H9 (cell line): ENCODE measurements around the gene KSR1. TPM values are rescaled to one million over a fixed set of nuclear protein-coding genes. Genes with fewer than 3 reads are reported as not detected.

ENCODE experiments used
- DNase-seq: peaks from one replicate; pipeline ENCODE4 v3.0.0-alpha.2; 2017
- H2AFZ ChIP-seq: one replicate; pipeline ENCODE4 v1.6.1; 2013; ENCODE audit warnings: mild to moderate bottlenecking, low read length, control low read depth, moderate library complexity
- H2AK5ac ChIP-seq: 2 replicates; pipeline ENCODE4 v1.6.1; 2013; ENCODE audit warnings: low read length, control low read depth, mixed read lengths; ENCODE audit not compliant: insufficient read length
- H2BK120ac ChIP-seq: one replicate; pipeline ENCODE4 v1.6.1; 2013; ENCODE audit warnings: low read depth, mild to moderate bottlenecking, low read length, control low read depth, inconsistent platforms; ENCODE audit not compliant: poor library complexity, severe bottlenecking
- H2BK12ac ChIP-seq: 2 replicates; pipeline ENCODE4 v1.6.1; 2013; ENCODE audit warnings: low read length, control low read depth, mixed read lengths, low read depth; ENCODE audit not compliant: insufficient read length
- H2BK15ac ChIP-seq: 2 replicates; pipeline ENCODE4 v1.6.1; 2013; ENCODE audit warnings: low read depth, low read length, control low read depth
- H2BK20ac ChIP-seq: one replicate; pipeline ENCODE4 v1.6.1; 2013; ENCODE audit warnings: low read depth, mild to moderate bottlenecking, low read length, control low read depth, inconsistent platforms; ENCODE audit not compliant: poor library complexity, severe bottlenecking
- H2BK5ac ChIP-seq: 2 replicates; pipeline ENCODE4 v1.6.1; 2013; ENCODE audit warnings: low read length, control low read depth, mixed read lengths; ENCODE audit not compliant: insufficient read length
- H3K14ac ChIP-seq: 2 replicates; pipeline ENCODE4 v1.6.1; 2013; ENCODE audit warnings: low read length, control low read depth; ENCODE audit not compliant: insufficient read depth
- H3K18ac ChIP-seq: 2 replicates; pipeline ENCODE4 v1.6.1; 2013; ENCODE audit warnings: low read depth, mild to moderate bottlenecking, mixed read lengths, low read length, control low read depth; ENCODE audit not compliant: insufficient read length
- H3K23ac ChIP-seq: 2 replicates; pipeline ENCODE4 v1.6.1; 2013; ENCODE audit warnings: low read length, control low read depth, mixed read lengths, low read depth; ENCODE audit not compliant: insufficient read length
- H3K23me2 ChIP-seq: 2 replicates; pipeline ENCODE4 v1.6.1; 2013; ENCODE audit warnings: low read depth, mild to moderate bottlenecking, mixed read lengths, low read length, control low read depth; ENCODE audit not compliant: insufficient read length, poor library complexity, severe bottlenecking
- H3K27ac ChIP-seq: 2 replicates; pipeline ENCODE4 v1.5.1; 2013; ENCODE audit warnings: low read length, control low read depth, mixed read lengths, low read depth; ENCODE audit not compliant: insufficient read length
- H3K27me3 ChIP-seq: 2 replicates; pipeline ENCODE4 v1.6.1; 2013; ENCODE audit warnings: low read length, control low read depth, inconsistent platforms; ENCODE audit not compliant: insufficient read depth
- H3K4ac ChIP-seq: 2 replicates; pipeline ENCODE4 v1.6.1; 2013; ENCODE audit warnings: low read depth, mild to moderate bottlenecking, control low read depth, inconsistent platforms, low read length, moderate library complexity
- H3K4me1 ChIP-seq: 2 replicates; pipeline ENCODE4 v1.6.1; 2013; ENCODE audit warnings: low read length, control low read depth, inconsistent platforms; ENCODE audit not compliant: insufficient read depth
- H3K4me2 ChIP-seq: 2 replicates; pipeline ENCODE4 v1.6.1; 2013; ENCODE audit warnings: low read length, control low read depth, mixed read lengths; ENCODE audit not compliant: insufficient read length, insufficient read depth
- H3K56ac ChIP-seq: 2 replicates; pipeline ENCODE4 v1.6.1; 2013; ENCODE audit warnings: low read depth, mild to moderate bottlenecking, mixed read lengths, low read length, control low read depth; ENCODE audit not compliant: insufficient read length
- H3K79me1 ChIP-seq: 2 replicates; pipeline ENCODE4 v1.6.1; 2013; ENCODE audit warnings: low read depth, mild to moderate bottlenecking, moderate library complexity, low read length, control low read depth, inconsistent platforms; ENCODE audit not compliant: insufficient read depth, poor library complexity, severe bottlenecking
- H3K79me2 ChIP-seq: 2 replicates; pipeline ENCODE4 v1.6.1; 2013; ENCODE audit warnings: low read length, control low read depth, inconsistent platforms; ENCODE audit not compliant: insufficient read depth
- H3K9ac ChIP-seq: 2 replicates; pipeline ENCODE4 v1.6.1; 2013; ENCODE audit warnings: low read length, control low read depth, mixed read lengths; ENCODE audit not compliant: insufficient read length; ENCODE audit errors: extremely low read depth
- H3K9me3 ChIP-seq: one replicate; pipeline ENCODE4 v1.6.1; 2013; ENCODE audit warnings: low read depth, low read length, inconsistent platforms; ENCODE audit not compliant: control insufficient read depth
- H3T11ph ChIP-seq: one replicate; pipeline ENCODE4 v1.6.1; 2013; ENCODE audit warnings: mild to moderate bottlenecking, low read length, control low read depth, inconsistent platforms
- H4K20me1 ChIP-seq: one replicate; pipeline ENCODE4 v1.6.1; 2013; ENCODE audit not compliant: control insufficient read depth, insufficient read length, insufficient read depth
- H4K5ac ChIP-seq: 2 replicates; pipeline ENCODE4 v1.6.1; 2013; ENCODE audit warnings: low read depth, mild to moderate bottlenecking, mixed read lengths, low read length, control low read depth; ENCODE audit not compliant: insufficient read length
- H4K8ac ChIP-seq: replicated peaks from 2 replicates; pipeline ENCODE4 v1.6.1; 2013; ENCODE audit warnings: low read length, control low read depth, mixed read lengths, low read depth; ENCODE audit not compliant: insufficient read length
- H4K91ac ChIP-seq: 2 replicates; pipeline ENCODE4 v1.6.1; 2013; ENCODE audit warnings: low read depth, mild to moderate bottlenecking, moderate library complexity, mixed read lengths, low read length, control low read depth; ENCODE audit not compliant: insufficient read length
- H3K27ac Mint-ChIP-seq, 3 experiments: 2 replicates in 2 of 3; 3 replicates in 1 of 3; pipeline ENCODE4 v1.8.0; 2020 to 2021; ENCODE audit warnings: mixed read lengths in 3 of 3, mild to moderate bottlenecking in 1 of 3, moderate library complexity in 1 of 3
- H3K27me3 Mint-ChIP-seq: 2 replicates; pipeline ENCODE4 v1.8.0; 2021; ENCODE audit warnings: low read depth, mild to moderate bottlenecking, moderate library complexity, mixed read lengths
- H3K36me3 Mint-ChIP-seq, 3 experiments: 2 replicates in 2 of 3; 3 replicates in 1 of 3; pipeline ENCODE4 v1.8.0; 2020 to 2021; ENCODE audit warnings: low read depth in 3 of 3, mixed read lengths in 3 of 3; ENCODE audit not compliant: insufficient read depth in 1 of 3
- H3K4me1 Mint-ChIP-seq, 2 experiments: 2 replicates each; pipeline ENCODE4 v1.8.0; 2020; ENCODE audit warnings: mixed read lengths in 2 of 2
- H3K4me3 Mint-ChIP-seq, 2 experiments: 2 replicates in 1 of 2; 3 replicates in 1 of 2; pipeline ENCODE4 v1.8.0; 2020 to 2021; ENCODE audit warnings: mild to moderate bottlenecking in 2 of 2, mixed read lengths in 2 of 2, moderate library complexity in 1 of 2
- H3K9me3 Mint-ChIP-seq, 2 experiments: 2 replicates in 1 of 2; 3 replicates in 1 of 2; pipeline ENCODE4 v1.8.0; 2020; ENCODE audit warnings: mild to moderate bottlenecking in 2 of 2, mixed read lengths in 2 of 2, moderate library complexity in 1 of 2
- WGBS: extraction: QIAGEN DNeasy Blood & Tissue Kit; methylation state at CpG from one replicate; pipeline ENCODE4 v1.1.7; 2013; ENCODE audit warnings: missing lambda C conversion rate, low lambda C conversion rate, mixed read lengths; ENCODE audit not compliant: insufficient read length; ENCODE audit errors: extremely low coverage; 5-methylcytosine and 5-hydroxymethylcytosine counted together
- total RNA-seq: library from RNA; stranded (reverse); gene quantifications from 2 replicates; pipeline ENCODE4 v1.2.1, GENCODE V29; 2021
- TF ChIP-seq, protein P1 (sequence below): fragments of 200-600 bp; sonication (generic); conservative IDR thresholded peaks from 3 replicates; pipeline ENCODE4 v1.8.0; 2021; ENCODE audit warnings: antibody characterized with exemption, mild to moderate bottlenecking

Gene KSR1
- total RNA-seq, 1 experiment from 2014 or later = 44.9 TPM

DNA sequence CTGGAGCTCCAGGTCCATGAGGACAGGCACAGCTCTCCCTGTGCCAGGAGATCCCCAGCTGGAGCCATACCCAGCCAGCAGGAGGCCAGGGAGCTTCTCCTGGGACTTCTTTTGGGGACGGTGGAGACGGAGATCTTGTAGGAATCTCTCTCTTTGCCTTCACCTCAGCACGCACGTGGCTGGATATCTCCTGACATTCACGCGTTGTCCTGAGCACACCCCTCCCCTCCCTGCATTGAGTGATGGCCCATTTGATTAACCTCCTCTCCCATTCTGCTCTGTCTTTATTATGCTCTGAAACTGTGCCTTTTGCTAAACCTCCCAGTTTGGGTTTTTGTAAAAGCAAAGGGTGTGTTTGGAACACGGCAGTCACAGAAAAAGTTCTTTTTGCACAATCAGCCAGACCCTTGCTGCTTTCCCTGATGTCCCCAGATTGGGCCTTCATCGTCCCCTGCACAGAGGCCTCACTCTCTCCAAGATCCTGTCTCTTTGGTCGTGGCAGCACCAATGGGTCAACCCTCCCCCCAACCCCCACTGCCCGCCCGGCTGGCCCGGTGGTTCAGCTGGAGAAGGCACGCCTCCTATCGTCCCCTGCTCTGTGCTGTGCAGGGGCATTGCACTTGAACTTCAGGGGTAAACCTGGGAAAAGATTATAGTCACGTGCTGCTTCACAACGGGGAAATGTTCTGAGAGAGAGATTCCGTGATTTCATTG is 142.2 kb downstream of the KSR1 start:
- no peaks in the 10 kb centered on the region for H3K27me3 ChIP-seq
- peaks cover 9 to 39% (median 22%) of the 10 kb centered on the region in 3 experiments; a peak in 6 of 7 replicates for H3K36me3 Mint-ChIP-seq
- H3K9me3 Mint-ChIP-seq = no peaks in the 10 kb centered on the region
- H2BK15ac ChIP-seq = no peak overlapping the region
- H3K4me1 Mint-ChIP-seq = peaks cover 6 to 8% of the 10 kb centered on the region in 2 experiments
- no peak overlapping the region for H2BK12ac ChIP-seq
- H3K9me3 ChIP-seq = no peaks in the 10 kb centered on the region
- no peak overlapping the region for H3K14ac ChIP-seq
- H3K4me2 ChIP-seq = no peak overlapping the region
- no peak overlapping the region for H4K8ac ChIP-seq
- no peak overlapping the region for H3K23ac ChIP-seq
- no peak overlapping the region for H2AFZ ChIP-seq
- no peak overlapping the region for H2AK5ac ChIP-seq
- no peak overlapping the region for H3K9ac ChIP-seq
- no peak overlapping the region for H4K91ac ChIP-seq
- H3K4me1 ChIP-seq = no peaks in the 10 kb centered on the region
- H3K4me3 Mint-ChIP-seq = no peak overlapping the region
- no peaks in the 10 kb centered on the region for H3K79me2 ChIP-seq
- no CpG with 5 or more reads among the region's 17 CpGs for WGBS
- no peak overlapping the region for H2BK120ac ChIP-seq
- H3K4ac ChIP-seq = no peak overlapping the region
- DNase-seq = no peak
- no peak overlapping the region for H2BK20ac ChIP-seq
- H3K56ac ChIP-seq = no peak overlapping the region
- no peaks in the 10 kb centered on the region for H3K79me1 ChIP-seq
- no peaks in the 10 kb centered on the region for H3K27me3 Mint-ChIP-seq
- no peaks in the 10 kb centered on the region for H3K23me2 ChIP-seq
- H4K5ac ChIP-seq = no peak overlapping the region
- no peak overlapping the region for H3T11ph ChIP-seq
- H3K27ac Mint-ChIP-seq = peak overlapping the region in 1 of 3 experiments; percentile 56; a peak in 2 of 7 replicates
- TF ChIP-seq, protein P1, sequence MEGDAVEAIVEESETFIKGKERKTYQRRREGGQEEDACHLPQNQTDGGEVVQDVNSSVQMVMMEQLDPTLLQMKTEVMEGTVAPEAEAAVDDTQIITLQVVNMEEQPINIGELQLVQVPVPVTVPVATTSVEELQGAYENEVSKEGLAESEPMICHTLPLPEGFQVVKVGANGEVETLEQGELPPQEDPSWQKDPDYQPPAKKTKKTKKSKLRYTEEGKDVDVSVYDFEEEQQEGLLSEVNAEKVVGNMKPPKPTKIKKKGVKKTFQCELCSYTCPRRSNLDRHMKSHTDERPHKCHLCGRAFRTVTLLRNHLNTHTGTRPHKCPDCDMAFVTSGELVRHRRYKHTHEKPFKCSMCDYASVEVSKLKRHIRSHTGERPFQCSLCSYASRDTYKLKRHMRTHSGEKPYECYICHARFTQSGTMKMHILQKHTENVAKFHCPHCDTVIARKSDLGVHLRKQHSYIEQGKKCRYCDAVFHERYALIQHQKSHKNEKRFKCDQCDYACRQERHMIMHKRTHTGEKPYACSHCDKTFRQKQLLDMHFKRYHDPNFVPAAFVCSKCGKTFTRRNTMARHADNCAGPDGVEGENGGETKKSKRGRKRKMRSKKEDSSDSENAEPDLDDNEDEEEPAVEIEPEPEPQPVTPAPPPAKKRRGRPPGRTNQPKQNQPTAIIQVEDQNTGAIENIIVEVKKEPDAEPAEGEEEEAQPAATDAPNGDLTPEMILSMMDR = no peak
- H3K18ac ChIP-seq = no peak overlapping the region
- no peak overlapping the region for H3K27ac ChIP-seq
- no peak overlapping the region for H2BK5ac ChIP-seq
- no peaks in the 10 kb centered on the region for H4K20me1 ChIP-seq
